DMS114 treated with DMSO at 0.1 percent for 48 hours (cell line): Measurements from ENCODE around the gene BRPF1.

Source experiments
- DNase-seq: peaks from one replicate; lab custom pipeline; 2025; ENCODE audit not compliant: unreplicated experiment; lab: John Stamatoyannopoulos, UW

Gene BRPF1, protein sequence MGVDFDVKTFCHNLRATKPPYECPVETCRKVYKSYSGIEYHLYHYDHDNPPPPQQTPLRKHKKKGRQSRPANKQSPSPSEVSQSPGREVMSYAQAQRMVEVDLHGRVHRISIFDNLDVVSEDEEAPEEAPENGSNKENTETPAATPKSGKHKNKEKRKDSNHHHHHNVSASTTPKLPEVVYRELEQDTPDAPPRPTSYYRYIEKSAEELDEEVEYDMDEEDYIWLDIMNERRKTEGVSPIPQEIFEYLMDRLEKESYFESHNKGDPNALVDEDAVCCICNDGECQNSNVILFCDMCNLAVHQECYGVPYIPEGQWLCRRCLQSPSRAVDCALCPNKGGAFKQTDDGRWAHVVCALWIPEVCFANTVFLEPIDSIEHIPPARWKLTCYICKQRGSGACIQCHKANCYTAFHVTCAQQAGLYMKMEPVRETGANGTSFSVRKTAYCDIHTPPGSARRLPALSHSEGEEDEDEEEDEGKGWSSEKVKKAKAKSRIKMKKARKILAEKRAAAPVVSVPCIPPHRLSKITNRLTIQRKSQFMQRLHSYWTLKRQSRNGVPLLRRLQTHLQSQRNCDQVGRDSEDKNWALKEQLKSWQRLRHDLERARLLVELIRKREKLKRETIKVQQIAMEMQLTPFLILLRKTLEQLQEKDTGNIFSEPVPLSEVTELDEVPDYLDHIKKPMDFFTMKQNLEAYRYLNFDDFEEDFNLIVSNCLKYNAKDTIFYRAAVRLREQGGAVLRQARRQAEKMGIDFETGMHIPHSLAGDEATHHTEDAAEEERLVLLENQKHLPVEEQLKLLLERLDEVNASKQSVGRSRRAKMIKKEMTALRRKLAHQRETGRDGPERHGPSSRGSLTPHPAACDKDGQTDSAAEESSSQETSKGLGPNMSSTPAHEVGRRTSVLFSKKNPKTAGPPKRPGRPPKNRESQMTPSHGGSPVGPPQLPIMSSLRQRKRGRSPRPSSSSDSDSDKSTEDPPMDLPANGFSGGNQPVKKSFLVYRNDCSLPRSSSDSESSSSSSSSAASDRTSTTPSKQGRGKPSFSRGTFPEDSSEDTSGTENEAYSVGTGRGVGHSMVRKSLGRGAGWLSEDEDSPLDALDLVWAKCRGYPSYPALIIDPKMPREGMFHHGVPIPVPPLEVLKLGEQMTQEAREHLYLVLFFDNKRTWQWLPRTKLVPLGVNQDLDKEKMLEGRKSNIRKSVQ (N-terminal part only)

DNA sequence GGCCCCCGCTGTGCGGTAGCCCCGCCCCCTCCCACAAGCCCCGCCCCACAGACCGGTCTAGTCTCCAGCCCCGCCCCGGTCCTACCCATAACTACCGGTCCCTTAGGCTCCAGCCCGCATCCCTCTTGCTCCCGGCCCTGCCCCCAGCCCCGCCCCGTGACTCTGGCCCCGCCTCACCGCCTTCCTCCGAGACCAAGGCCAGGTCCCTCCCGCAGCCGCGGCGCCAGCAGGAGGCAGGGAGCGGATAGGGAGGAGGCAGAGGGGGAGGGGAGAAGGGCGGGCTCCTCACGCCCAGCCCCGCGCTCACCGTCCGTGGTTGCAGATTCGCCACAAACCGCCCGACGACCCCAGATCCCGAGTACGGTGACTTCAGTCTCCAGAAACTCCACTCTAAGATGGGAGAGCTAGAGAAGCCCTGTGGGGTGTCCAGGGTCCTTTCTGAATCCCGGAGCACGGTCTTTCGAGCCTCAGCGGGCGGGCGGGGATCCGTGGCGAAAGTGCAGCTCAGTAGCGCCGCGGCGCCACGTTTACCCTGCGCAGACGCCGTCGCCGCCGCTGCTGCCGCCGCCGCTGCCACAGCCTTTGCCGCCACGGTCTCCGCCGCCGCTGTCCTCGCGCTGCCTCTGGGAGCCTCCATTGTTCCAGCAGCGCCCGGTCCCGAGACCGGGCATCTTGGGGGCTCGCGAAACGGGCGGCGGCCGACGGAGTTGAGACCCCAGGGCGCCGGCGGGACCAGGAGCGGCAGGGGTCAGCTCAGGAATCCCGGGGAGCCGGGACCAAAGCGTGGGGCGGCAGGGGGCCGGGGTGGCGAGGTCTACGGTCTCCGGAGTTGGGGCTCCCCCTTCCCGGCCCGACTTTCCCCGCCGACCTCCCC is at the start of gene BRPF1:
TSS of gene BRPF1 (plus strand) at position 530 of the 874 bp plus-strand sequence. CDS start 2,406 bp downstream, outside the sequence.
- peak; percentile 92 for DNase-seq

GRCh38 chr3:9682096-9682495 is 49.4 kb upstream of the BRPF1 start:
- no peak for DNase-seq

- DNase-seq = no peak
Measured at GRCh38 chr3:9683426-9683825, 48.1 kb upstream of the BRPF1 start.

GRCh38 chr3:9685216-9686049 is 46.1 kb upstream of the BRPF1 start:
- no peak for DNase-seq

DNA sequence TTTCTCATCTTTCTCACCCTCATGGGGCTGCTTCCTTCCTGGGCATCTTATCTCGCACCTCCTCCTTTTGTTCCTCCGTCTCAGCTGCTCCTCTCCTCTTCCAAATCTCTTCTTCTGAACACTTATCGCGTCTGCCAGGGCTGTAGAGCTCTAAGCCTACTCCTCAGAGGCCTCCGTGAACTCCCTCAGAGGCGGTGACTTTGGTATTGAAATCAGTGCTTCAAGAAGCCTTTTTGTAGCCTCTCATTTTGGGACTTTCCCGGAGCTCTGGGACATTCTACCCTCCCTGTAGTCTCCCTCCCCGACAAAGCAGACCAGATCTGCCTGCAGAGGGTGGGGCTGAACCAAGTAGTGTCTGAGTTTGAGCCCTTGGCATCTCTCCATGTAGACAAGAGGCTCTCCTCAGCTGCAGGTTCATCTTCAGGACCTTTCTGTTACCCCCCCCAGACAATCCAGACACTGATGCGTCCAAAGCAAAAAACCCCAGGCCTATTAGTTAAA is 45.4 kb upstream of the BRPF1 start:
- DNase-seq = no peak

DNA sequence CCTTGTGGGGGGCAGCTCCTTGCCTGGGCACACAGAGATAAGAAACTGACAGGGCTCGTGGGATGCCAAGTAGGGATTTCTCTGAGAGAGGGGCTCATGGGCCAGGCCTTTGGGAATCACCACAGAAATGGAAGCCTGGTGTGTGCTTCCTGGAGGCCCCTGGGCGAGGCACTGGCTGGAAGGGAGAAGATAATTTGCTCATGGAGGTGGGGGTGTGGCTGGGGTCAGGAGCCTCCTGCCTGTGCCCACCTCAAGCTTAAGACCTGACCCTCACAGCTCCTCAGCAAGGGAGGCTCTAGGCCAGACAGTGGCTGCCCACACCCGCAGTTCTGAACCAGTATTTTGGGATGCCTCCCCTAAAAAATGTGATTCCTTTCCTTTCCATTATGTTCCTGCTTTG is 44.8 kb upstream of the BRPF1 start:
- no peak for DNase-seq

DNA sequence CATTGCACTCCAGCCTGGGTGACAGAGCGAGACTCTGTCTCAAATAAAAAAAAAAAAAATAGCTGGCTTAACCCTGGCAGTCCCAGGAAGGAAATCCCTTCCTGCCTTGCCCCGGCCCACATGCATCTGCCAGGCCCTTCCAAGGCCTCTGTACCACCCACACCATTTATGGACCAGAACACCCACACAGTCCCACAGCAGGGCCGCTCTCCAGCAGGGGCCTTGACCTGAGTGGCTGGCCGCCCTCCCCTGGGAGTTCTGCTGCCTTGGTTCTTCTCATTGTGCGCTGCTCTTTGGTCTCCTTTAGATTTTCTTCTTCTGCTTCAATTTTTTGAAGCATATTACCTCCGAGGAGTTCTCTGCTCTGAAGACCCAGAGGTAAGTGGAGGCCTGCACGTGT is 44.0 kb upstream of the BRPF1 start:
- no peak for DNase-seq

- DNase-seq = no peak
Measured at GRCh38 chr3:9688961-9689360, 42.6 kb upstream of the BRPF1 start.

GRCh38 chr3:9689757-9690156 is 41.8 kb upstream of the BRPF1 start:
- DNase-seq = no peak

GRCh38 chr3:9690451-9691450 is 40.8 kb upstream of the BRPF1 start:
- no peak for DNase-seq

DNA sequence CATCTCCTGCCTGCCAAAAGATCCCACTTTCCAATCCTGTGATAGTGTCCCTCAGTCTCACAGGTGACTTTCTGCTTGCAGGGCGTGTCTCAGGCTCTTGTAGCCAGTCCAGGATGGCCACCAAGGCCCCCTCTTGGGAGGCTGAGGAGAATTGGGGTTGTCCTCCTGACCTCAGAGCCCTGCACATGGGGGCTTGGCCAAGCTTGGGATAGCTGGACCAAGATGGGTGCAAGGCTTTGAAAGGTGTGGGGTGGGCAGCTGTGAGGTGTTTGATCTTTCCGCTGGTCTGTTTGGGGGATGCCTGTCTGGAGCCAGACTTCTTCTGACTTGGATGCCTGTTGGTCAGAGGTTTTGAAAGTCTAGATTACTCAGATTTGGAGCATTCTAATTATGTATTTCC is 39.9 kb upstream of the BRPF1 start:
- DNase-seq = no peak

GRCh38 chr3:9692416-9692815 is 39.1 kb upstream of the BRPF1 start:
- no peak for DNase-seq

DNA sequence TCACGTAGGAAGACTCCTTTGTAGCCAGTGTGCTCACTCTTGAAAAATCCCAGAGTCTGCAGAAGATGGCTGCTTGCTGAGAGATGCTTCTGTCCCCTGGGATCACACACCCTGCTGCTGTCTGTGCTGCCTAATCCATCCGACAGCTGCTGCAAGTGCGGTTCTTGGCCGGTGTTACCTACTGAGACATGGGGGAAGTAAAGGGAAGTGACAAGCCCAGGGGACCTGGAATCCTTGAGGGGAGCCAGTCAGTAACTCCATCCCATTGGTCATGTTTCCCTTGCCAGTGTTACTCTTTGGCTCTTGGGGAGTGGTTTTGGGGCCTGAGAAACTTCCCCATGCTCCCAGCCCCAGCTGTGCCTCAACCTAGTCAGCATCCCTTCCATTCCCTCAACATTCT is 36.2 kb upstream of the BRPF1 start:
- DNase-seq = no peak

DNA sequence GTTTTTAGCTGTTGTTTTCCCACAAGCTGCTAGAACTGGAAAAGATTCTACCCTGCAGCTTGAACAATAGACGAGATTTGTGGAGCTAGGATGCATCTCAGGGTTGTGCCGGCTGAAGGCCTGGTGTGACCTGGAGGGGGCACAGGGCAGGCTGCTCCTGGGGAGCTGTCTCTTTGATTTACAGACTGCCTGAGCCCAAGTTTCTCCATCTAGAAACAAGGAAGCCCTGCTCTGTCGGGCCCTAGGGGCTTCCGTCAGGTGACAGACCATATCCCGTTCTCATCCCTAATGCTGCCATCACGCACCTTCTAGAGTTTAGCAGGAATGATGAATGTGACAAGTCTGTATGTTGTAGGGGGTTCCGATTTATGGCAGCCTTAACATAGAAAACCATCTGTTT is 35.8 kb upstream of the BRPF1 start:
- no peak for DNase-seq

GRCh38 chr3:9696480-9697220 is 34.9 kb upstream of the BRPF1 start:
- no peak for DNase-seq

- no peak for DNase-seq
Measured at GRCh38 chr3:9697892-9698291, 33.6 kb upstream of the BRPF1 start.

DNA sequence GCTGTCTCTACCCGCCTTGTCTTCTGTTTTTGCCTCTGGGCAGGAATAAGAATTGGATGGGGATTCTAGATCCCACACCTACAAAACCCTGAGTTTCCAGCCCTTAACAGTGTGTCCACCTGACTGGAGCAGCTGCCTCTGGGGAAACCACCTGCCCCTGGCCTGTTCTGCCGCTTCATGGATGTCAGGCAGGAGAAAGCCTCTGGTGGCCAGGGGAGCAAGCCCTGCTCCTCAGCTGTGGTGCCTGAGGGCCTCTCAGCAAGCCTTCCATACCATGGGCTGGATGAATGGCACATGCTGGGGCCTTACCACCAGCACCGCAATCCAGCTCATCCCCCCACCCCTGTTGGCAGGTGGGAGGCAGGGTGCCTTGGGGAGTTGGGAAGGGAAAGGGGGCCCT is 33.2 kb upstream of the BRPF1 start:
- no peak for DNase-seq

DNA sequence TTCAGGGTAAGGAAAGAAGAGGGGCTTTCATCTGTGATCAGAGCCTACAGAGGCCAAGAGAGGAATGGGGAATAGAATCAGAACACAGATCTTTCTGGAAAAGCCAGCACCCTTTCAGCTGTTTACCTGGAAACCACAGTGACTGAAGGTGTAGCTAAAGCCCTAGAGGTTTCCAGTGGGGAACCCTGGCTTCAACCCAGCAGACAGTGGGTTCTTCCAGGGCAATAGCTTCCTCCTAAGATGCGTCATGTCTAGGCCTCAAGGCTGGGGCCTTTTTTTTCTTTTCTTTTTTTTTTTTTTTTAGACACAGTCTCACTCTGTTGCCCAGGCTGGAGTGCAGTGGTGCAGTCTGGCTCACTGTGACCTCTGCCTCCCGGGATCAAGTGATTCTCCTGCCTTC is 31.0 kb upstream of the BRPF1 start:
- DNase-seq = no peak
